HepG2 (cell line): ENCODE measurements around the gene SH2D6. TPM values are rescaled to one million over a fixed set of nuclear protein-coding genes. Genes with fewer than 3 reads are reported as not detected.
A peak's percentile ranks its signal among the peaks of the same experiment; 100 is the strongest.

Experiments used
- ARNT ChIP-seq: fragments of 450-650 bp; IDR thresholded peaks from 2 replicates; pipeline ENCODE4 v1.6.1; 2017
- CSRNP2 ChIP-seq: sonication (generic); formaldehyde crosslinking; conservative IDR thresholded peaks from 2 replicates; pipeline ENCODE4 v1.8.0; 2022; ENCODE audit warnings: low read depth, missing genetic modification reagents
- FOXA3 ChIP-seq: IDR thresholded peaks from 2 replicates; pipeline ENCODE4 v1.6.1; 2016; ENCODE audit warnings: missing genetic modification reagents, missing compliant biosample characterization
- HDAC1 ChIP-seq: sonication (generic); formaldehyde crosslinking; IDR thresholded peaks from 2 replicates; pipeline ENCODE4 v1.5.1; 2020; ENCODE audit warnings: mild to moderate bottlenecking, missing genetic modification reagents
- HDAC6 ChIP-seq: fragments of 200-600 bp; sonication (generic); IDR thresholded peaks from 2 replicates; pipeline ENCODE4 v1.7.0; 2017; ENCODE audit warnings: mild to moderate bottlenecking, antibody characterized with exemption, low read length, low read depth
- MAFF ChIP-seq: IDR thresholded peaks from 2 replicates; pipeline ENCODE4 v1.6.1; 2011; ENCODE audit warnings: low read depth, low read length, improper control_type of control experiment
- MLLT10 ChIP-seq: sonication (generic); formaldehyde crosslinking; IDR thresholded peaks from 2 replicates; pipeline ENCODE4 v1.4.0; 2020; ENCODE audit warnings: missing genetic modification reagents
- NFIB ChIP-seq: sonication (generic); formaldehyde crosslinking; IDR thresholded peaks from 2 replicates; pipeline ENCODE4 v1.9.0; 2021; ENCODE audit warnings: missing genetic modification reagents, mild to moderate bottlenecking, borderline replicate concordance
- NFKB2 ChIP-seq: sonication (generic); formaldehyde crosslinking; IDR thresholded peaks from 2 replicates; pipeline ENCODE4 v1.4.0; 2020; ENCODE audit warnings: missing genetic modification reagents, borderline replicate concordance
- NFKBIZ ChIP-seq: IDR thresholded peaks from 2 replicates; pipeline ENCODE4 v1.6.1; 2018; ENCODE audit warnings: missing genetic modification reagents, missing compliant biosample characterization
- PAF1 ChIP-seq: IDR thresholded peaks from 2 replicates; pipeline ENCODE4 v1.6.1; 2016; ENCODE audit warnings: missing genetic modification reagents, missing compliant biosample characterization
- PCBP2 ChIP-seq: fragments of 200-400 bp; formaldehyde crosslinking; optimal IDR thresholded peaks from 2 replicates; pipeline ENCODE3; 2018; ENCODE audit warnings: low read length, low read depth; ENCODE audit not compliant: poor library complexity, severe bottlenecking
- RARG ChIP-seq: sonication (generic); formaldehyde crosslinking; IDR thresholded peaks from 2 replicates; pipeline ENCODE4 v1.4.0; 2020; ENCODE audit warnings: low read depth, mild to moderate bottlenecking, missing genetic modification reagents
- SMAD3 ChIP-seq: sonication (generic); formaldehyde crosslinking; IDR thresholded peaks from 2 replicates; pipeline ENCODE4 v1.4.0; 2020; ENCODE audit warnings: missing genetic modification reagents
- TBP ChIP-seq: sonication (generic); formaldehyde crosslinking; IDR thresholded peaks from 2 replicates; pipeline ENCODE4 v1.5.0; 2020; ENCODE audit warnings: missing genetic modification reagents
- TEAD2 ChIP-seq: sonication (generic); formaldehyde crosslinking; IDR thresholded peaks from 2 replicates; pipeline ENCODE4 v1.9.0; 2021; ENCODE audit warnings: missing genetic modification reagents
- U2AF1 ChIP-seq: fragments of 200-400 bp; formaldehyde crosslinking; optimal IDR thresholded peaks from 2 replicates; pipeline ENCODE3; 2017; ENCODE audit warnings: mild to moderate bottlenecking, low read depth, low read length
- ZBTB7A ChIP-seq: sonication (generic); formaldehyde crosslinking; IDR thresholded peaks from 2 replicates; pipeline ENCODE4 v1.8.0; 2022; ENCODE audit warnings: mild to moderate bottlenecking, missing genetic modification reagents
- ZC3H4 ChIP-seq: sonication (generic); formaldehyde crosslinking; IDR thresholded peaks from 2 replicates; pipeline ENCODE4 v1.4.0; 2020; ENCODE audit warnings: missing genetic modification reagents, borderline replicate concordance
- ZFYVE20 ChIP-seq: sonication (generic); formaldehyde crosslinking; IDR thresholded peaks from 2 replicates; pipeline ENCODE4 v1.8.0; 2023; ENCODE audit warnings: low read depth, mild to moderate bottlenecking, moderate library complexity, missing genetic modification reagents, borderline replicate concordance
- ZNF468 ChIP-seq: sonication (generic); formaldehyde crosslinking; IDR thresholded peaks from 2 replicates; pipeline ENCODE4 v1.8.0; 2022; ENCODE audit warnings: mild to moderate bottlenecking, moderate library complexity, missing genetic modification reagents
- ZNF570 ChIP-seq: sonication (generic); formaldehyde crosslinking; IDR thresholded peaks from 2 replicates; pipeline ENCODE4 v1.4.0; 2020; ENCODE audit warnings: mild to moderate bottlenecking, missing genetic modification reagents, borderline replicate concordance
- polyA plus RNA-seq, 8 experiments: library from polyadenylated mRNA; depleted of rRNA in 3 of 8; stranded (reverse) in 7 of 8; unstranded in 1 of 8; fragments of >200 nt; fragmentation: Illumina TruSeq in 4 of 8; extraction: Trizol in 4 of 8; gene quantifications; 2 replicates each; pipeline versions ENCODE4 v1.2.1 to v1.2.3, GENCODE V29; 2011 to 2016; ENCODE audit warnings: low read depth in 4 of 8, missing spikeins in 1 of 8, mixed read lengths in 1 of 8; ENCODE audit not compliant: insufficient read depth in 1 of 8
- total RNA-seq, 5 experiments: library from RNA; depleted of rRNA; stranded (reverse); fragments of >200 nt; fragmentation: Illumina TruSeq; extraction: Trizol; gene quantifications; 2 replicates each; pipeline ENCODE4 v1.2.3, GENCODE V29; 2016; ENCODE audit warnings: low read depth in 1 of 5
- TF ChIP-seq, protein P1 (sequence below): sonication (generic); formaldehyde crosslinking; IDR thresholded peaks from 2 replicates; pipeline ENCODE4 v1.8.1; 2023; ENCODE audit warnings: mild to moderate bottlenecking, missing genetic modification reagents
- TF ChIP-seq, protein P2 (sequence below): conservative IDR thresholded peaks from 2 replicates; pipeline ENCODE4 v1.6.1; 2018; ENCODE audit warnings: missing genetic modification reagents

Gene SH2D6
- total and polyA plus RNA-seq, 2 of the 13 experiments (the other 11 are each of a cell fraction or from before 2014, with no cell fraction given) = 0.11 to 0.26 TPM

- no peak; the same call in 1 of the 2 replicates for TF ChIP-seq SMAD3 (CRISPR knock-in tag)
- TF ChIP-seq MAFF = no peak
- TF ChIP-seq NFIB (CRISPR knock-in tag) = no peak
- no peak for TF ChIP-seq RARG (CRISPR knock-in tag)
- TF ChIP-seq ARNT = no peak
- peak; percentile 71; the same call in 1 of the 2 replicates for TF ChIP-seq ZC3H4 (CRISPR knock-in tag)
- no peak for TF ChIP-seq TEAD2 (CRISPR knock-in tag)
- no peak for TF ChIP-seq FOXA3 (CRISPR knock-in tag)
- TF ChIP-seq, protein P1, sequence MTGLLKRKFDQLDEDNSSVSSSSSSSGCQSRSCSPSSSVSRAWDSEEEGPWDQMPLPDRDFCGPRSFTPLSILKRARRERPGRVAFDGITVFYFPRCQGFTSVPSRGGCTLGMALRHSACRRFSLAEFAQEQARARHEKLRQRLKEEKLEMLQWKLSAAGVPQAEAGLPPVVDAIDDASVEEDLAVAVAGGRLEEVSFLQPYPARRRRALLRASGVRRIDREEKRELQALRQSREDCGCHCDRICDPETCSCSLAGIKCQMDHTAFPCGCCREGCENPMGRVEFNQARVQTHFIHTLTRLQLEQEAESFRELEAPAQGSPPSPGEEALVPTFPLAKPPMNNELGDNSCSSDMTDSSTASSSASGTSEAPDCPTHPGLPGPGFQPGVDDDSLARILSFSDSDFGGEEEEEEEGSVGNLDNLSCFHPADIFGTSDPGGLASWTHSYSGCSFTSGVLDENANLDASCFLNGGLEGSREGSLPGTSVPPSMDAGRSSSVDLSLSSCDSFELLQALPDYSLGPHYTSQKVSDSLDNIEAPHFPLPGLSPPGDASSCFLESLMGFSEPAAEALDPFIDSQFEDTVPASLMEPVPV (CRISPR knock-in tag) = no peak; the same call in 1 of the 2 replicates
- no peak for TF ChIP-seq ZNF468 (CRISPR knock-in tag)
- peak; percentile 16; the same call in 1 of the 2 replicates for TF ChIP-seq HDAC1
- no peak for TF ChIP-seq ZFYVE20
- peak; percentile 47; the same call in 1 of the 2 replicates for TF ChIP-seq PAF1
- TF ChIP-seq MLLT10 = no peak
- TF ChIP-seq NFKBIZ (CRISPR knock-in tag) = no peak
- TF ChIP-seq, protein P2, sequence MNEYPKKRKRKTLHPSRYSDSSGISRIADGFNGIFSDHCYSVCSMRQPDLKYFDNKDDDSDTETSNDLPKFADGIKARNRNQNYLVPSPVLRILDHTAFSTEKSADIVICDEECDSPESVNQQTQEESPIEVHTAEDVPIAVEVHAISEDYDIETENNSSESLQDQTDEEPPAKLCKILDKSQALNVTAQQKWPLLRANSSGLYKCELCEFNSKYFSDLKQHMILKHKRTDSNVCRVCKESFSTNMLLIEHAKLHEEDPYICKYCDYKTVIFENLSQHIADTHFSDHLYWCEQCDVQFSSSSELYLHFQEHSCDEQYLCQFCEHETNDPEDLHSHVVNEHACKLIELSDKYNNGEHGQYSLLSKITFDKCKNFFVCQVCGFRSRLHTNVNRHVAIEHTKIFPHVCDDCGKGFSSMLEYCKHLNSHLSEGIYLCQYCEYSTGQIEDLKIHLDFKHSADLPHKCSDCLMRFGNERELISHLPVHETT = no peak
- no peak for TF ChIP-seq U2AF1
- TF ChIP-seq HDAC6 = no peak
- TF ChIP-seq CSRNP2 (CRISPR knock-in tag) = no peak
- no peak for TF ChIP-seq PCBP2
- TF ChIP-seq NFKB2 (CRISPR knock-in tag) = peak; percentile 5; the same call in 1 of the 2 replicates
- no peak for TF ChIP-seq ZNF570 (CRISPR knock-in tag)
- TF ChIP-seq TBP (CRISPR knock-in tag) = no peak
- TF ChIP-seq ZBTB7A (CRISPR knock-in tag) = no peak; the same call in 1 of the 2 replicates
Measured at GRCh38 chr2:85419009-85419675, 628 bp downstream of the SH2D6 start (continued).
